NB4 (cell line): Measurements from ENCODE around the gene TRAF3.

Source experiments
- DNase-seq: peaks from one replicate; pipeline ENCODE4 v3.0.0; 2010; ENCODE audit warnings: low read depth
- H3K4me3 ChIP-seq: one replicate; pipeline ENCODE4 v1.5.1; 2011; ENCODE audit warnings: mild to moderate bottlenecking, low read depth, low read length, moderate library complexity
- CTCF ChIP-seq: IDR thresholded peaks from one replicate; pipeline ENCODE4 v1.5.1; 2012; ENCODE audit warnings: low read depth, low read length
- MAX ChIP-seq: IDR thresholded peaks from 2 replicates; pipeline ENCODE4 v1.6.1; 2011; ENCODE audit warnings: low read depth, low read length
- MYC ChIP-seq: IDR thresholded peaks from 2 replicates; pipeline ENCODE4 v1.6.1; 2011; ENCODE audit warnings: low read depth, low read length
- POLR2A ChIP-seq: IDR thresholded peaks from 2 replicates; pipeline ENCODE4 v1.6.1; 2011; ENCODE audit warnings: mild to moderate bottlenecking; ENCODE audit not compliant: insufficient read length; ENCODE audit errors: extremely low read depth

The TRAF3 gene

GRCh38 chr14:102935756-102936155 is 158.5 kb downstream of the TRAF3 start:
- no peak overlapping the region for H3K4me3 ChIP-seq
- TF ChIP-seq MYC: no peak
- DNase-seq: no peak

- TF ChIP-seq MAX: no peak
- no peak for TF ChIP-seq POLR2A
- no peak for TF ChIP-seq CTCF
- TF ChIP-seq MYC: no peak
- DNase-seq: no peak
Measured at GRCh38 chr14:102937331-102938175, 160.3 kb downstream of the TRAF3 start.

GRCh38 chr14:102938191-102938590 is 160.9 kb downstream of the TRAF3 start:
- DNase-seq: no peak
- no peak overlapping the region for H3K4me3 ChIP-seq
- TF ChIP-seq CTCF (no peak), MAX (no peak), MYC (no peak), POLR2A (no peak)

More at GRCh38 chr14:102937331-102938175, 160.3 kb downstream of the TRAF3 start:
- H3K4me3 ChIP-seq: no peak overlapping the region

GRCh38 chr14:102939329-102939728 is 162.1 kb downstream of the TRAF3 start:
- H3K4me3 ChIP-seq: no peak overlapping the region
- no peak for TF ChIP-seq MYC
- TF ChIP-seq POLR2A: no peak
- no peak for TF ChIP-seq MAX
- no peak for TF ChIP-seq CTCF
- no peak for DNase-seq

GRCh38 chr14:102939820-102940561 is 162.7 kb downstream of the TRAF3 start:
- no peak for DNase-seq
- TF ChIP-seq MYC (no peak), MAX (no peak), POLR2A (no peak), CTCF (no peak)
- H3K4me3 ChIP-seq: no peak overlapping the region

GRCh38 chr14:102940729-102941362 is 163.6 kb downstream of the TRAF3 start:
- no peak overlapping the region for H3K4me3 ChIP-seq
- TF ChIP-seq MAX: no peak
- no peak for TF ChIP-seq CTCF
- no peak for TF ChIP-seq POLR2A
- no peak for TF ChIP-seq MYC
- DNase-seq: no peak
